Smooth muscle cell (in vitro differentiated cells): ENCODE measurements around the gene LRFN4. TPM values are rescaled to one million over a fixed set of nuclear protein-coding genes. Genes with fewer than 3 reads are reported as not detected.

ENCODE experiments used
- DNase-seq: peaks from one replicate; lab custom pipeline; 2025; ENCODE audit not compliant: unreplicated experiment; lab: John Stamatoyannopoulos, UW
- H2AFZ ChIP-seq: fragments of 200-600 bp; sonication (generic); 2 replicates; pipeline ENCODE4 v1.6.0; 2016; ENCODE audit warnings: antibody characterized with exemption, low read depth, mild to moderate bottlenecking
- H3F3A ChIP-seq: fragments of 200-600 bp; sonication (generic); 2 replicates; pipeline ENCODE4 v1.6.0; 2017; ENCODE audit warnings: antibody characterized with exemption, low read depth
- H3K27ac ChIP-seq: fragments of 200-600 bp; sonication (generic); 2 replicates; pipeline ENCODE4 v1.5.1; 2016; ENCODE audit warnings: low read depth, mild to moderate bottlenecking
- H3K27me3 ChIP-seq: fragments of 200-600 bp; sonication (generic); 2 replicates; pipeline ENCODE4 v1.6.1; 2016; ENCODE audit warnings: low read depth, mild to moderate bottlenecking
- H3K36me3 ChIP-seq: fragments of 200-600 bp; sonication (generic); 2 replicates; pipeline ENCODE4 v1.5.1; 2016; ENCODE audit warnings: low read depth
- H3K4me1 ChIP-seq: fragments of 200-600 bp; sonication (generic); 2 replicates; pipeline ENCODE4 v1.5.1; 2016; ENCODE audit warnings: low read depth
- H3K4me2 ChIP-seq: fragments of 200-600 bp; sonication (generic); 2 replicates; pipeline ENCODE4 v1.6.0; 2016; ENCODE audit warnings: mild to moderate bottlenecking
- H3K4me3 ChIP-seq: fragments of 200-600 bp; sonication (generic); 2 replicates; pipeline ENCODE4 v1.5.1; 2016; ENCODE audit warnings: mild to moderate bottlenecking
- H3K79me2 ChIP-seq: fragments of 200-600 bp; sonication (generic); 2 replicates; pipeline ENCODE4 v1.6.0; 2016; ENCODE audit warnings: low read depth, mild to moderate bottlenecking
- H3K9ac ChIP-seq: fragments of 200-600 bp; sonication (generic); 2 replicates; pipeline ENCODE4 v1.6.0; 2016; ENCODE audit warnings: low read depth
- H3K9me3 ChIP-seq: fragments of 200-600 bp; sonication (generic); replicated peaks from 2 replicates; pipeline ENCODE4 v1.5.1; 2016; ENCODE audit warnings: low read depth
- H4K20me1 ChIP-seq: fragments of 200-600 bp; sonication (generic); 2 replicates; pipeline ENCODE4 v1.6.0; 2016; ENCODE audit warnings: low read depth
- CTCF ChIP-seq: fragments of 200-600 bp; sonication (generic); IDR thresholded peaks from 2 replicates; pipeline ENCODE4 v1.5.1; 2017; ENCODE audit warnings: borderline replicate concordance, mild to moderate bottlenecking, antibody characterized with exemption; ENCODE audit not compliant: insufficient read depth, poor library complexity, severe bottlenecking
- WGBS: methylation state at CpG from one replicate; pipeline ENCODE4 v1.1.7; 2016; ENCODE audit warnings: low lambda C conversion rate; 5-methylcytosine and 5-hydroxymethylcytosine counted together
- polyA plus RNA-seq: library from polyadenylated mRNA; unstranded; fragments of >200 nt; fragmentation: Nextera tagmentation; extraction: Ambion mirVana; gene quantifications from 2 replicates; pipeline ENCODE4 v1.2.1, GENCODE V29; 2016
- total RNA-seq: library from RNA; depleted of rRNA; stranded (reverse); fragments of >200 nt; gene quantifications from 2 replicates; pipeline ENCODE4 v1.2.3, GENCODE V29; 2014

The LRFN4 gene
- total and polyA plus RNA-seq, 2 experiments from 2014 or later: 14.7 to 37.6 TPM

DNA sequence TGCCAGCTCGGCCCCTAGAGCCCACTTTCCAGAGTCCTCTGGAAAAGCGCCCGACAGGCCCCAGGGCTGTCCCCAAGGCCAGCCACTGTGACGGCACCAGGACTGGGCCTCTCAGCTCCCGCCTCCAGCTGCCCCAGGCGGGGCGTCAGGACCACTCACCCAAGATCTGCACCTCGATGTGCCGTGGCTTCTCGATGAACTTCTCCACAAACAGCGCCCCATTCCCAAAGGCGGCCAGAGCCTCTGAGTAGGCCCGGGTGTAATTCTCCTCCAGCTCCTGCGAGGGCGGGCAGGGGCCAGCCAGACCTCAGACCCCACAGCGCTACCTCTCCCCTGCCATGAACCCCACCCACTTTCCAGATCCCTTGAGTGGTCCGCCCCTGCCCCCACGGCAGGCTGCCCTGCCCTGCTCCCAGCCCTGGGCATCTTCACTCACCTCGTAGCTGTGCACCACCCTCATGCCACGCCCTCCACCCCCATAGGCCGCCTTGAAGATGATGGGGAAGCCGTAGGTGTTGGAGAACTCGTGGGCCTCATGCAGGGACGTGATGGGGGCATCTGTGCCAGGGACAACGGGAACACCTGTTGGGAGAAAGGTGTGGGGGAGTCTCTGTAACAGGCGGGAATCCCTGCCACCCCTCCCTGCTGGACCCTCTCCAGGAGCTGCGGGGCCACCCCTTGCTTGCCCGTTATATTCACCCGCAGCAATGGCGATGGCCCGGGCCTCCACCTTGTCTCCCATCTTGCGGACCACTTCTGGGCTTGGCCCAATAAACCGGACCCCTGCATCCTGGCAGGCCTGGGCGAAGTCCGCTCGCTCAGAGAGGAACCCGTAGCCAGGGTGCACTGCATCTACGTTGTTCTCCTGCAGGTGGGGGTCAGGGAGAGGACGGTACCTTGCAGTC, 14.0 kb downstream of the LRFN4 start:
- WGBS: 97% methylated on average over 39 of the region's 39 CpGs
- Histone ChIP-seq H3K79me2 (no peaks in the 10 kb centered on the region), H3K4me1 (no peaks in the 10 kb centered on the region), H3K4me2 (no peak overlapping the region), H3K9ac (no peak overlapping the region), H3K27ac (no peak overlapping the region), H3K4me3 (no peak overlapping the region), H3K27me3 (no peaks in the 10 kb centered on the region), H3F3A (no peaks in the 10 kb centered on the region), H4K20me1 (no peaks in the 10 kb centered on the region), H3K36me3 (no peaks in the 10 kb centered on the region), H2AFZ (no peak overlapping the region), H3K9me3 (no peaks in the 10 kb centered on the region)
- TF ChIP-seq CTCF: no peak
- DNase-seq: no peak

DNA sequence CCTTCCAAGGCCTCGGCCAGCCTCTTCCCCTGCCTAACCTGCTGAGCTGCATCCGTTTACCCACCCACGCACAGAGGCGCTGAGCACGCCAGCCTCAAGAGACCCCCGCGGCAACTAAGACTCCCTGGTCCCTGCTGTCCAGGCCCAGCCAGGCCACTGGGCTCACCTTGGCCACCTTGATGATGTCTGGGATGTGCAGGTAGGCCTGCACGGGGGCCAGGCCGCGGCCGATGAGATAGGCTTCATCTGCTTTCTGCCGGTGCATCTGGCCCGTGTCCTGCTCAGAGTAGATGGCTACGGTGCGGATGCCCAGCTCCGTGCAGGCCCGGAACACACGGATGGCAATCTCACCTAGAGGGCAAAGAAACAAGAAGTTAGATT, 14.6 kb downstream of the LRFN4 start:
- DNase-seq: no peak
- H3K9me3 ChIP-seq: no peaks in the 10 kb centered on the region
- no peaks in the 10 kb centered on the region for H3K27me3 ChIP-seq
- no peak overlapping the region for H3K4me3 ChIP-seq
- TF ChIP-seq CTCF: no peak
- no peak overlapping the region for H3K4me2 ChIP-seq
- no peaks in the 10 kb centered on the region for H3F3A ChIP-seq
- H3K79me2 ChIP-seq: no peaks in the 10 kb centered on the region
- no peaks in the 10 kb centered on the region for H3K4me1 ChIP-seq
- no peak overlapping the region for H3K27ac ChIP-seq
- no peak overlapping the region for H2AFZ ChIP-seq
- H4K20me1 ChIP-seq: no peaks in the 10 kb centered on the region
- WGBS: 98% methylated on average over 18 of the region's 18 CpGs
- H3K9ac ChIP-seq: no peak overlapping the region
- H3K36me3 ChIP-seq: no peaks in the 10 kb centered on the region

DNA sequence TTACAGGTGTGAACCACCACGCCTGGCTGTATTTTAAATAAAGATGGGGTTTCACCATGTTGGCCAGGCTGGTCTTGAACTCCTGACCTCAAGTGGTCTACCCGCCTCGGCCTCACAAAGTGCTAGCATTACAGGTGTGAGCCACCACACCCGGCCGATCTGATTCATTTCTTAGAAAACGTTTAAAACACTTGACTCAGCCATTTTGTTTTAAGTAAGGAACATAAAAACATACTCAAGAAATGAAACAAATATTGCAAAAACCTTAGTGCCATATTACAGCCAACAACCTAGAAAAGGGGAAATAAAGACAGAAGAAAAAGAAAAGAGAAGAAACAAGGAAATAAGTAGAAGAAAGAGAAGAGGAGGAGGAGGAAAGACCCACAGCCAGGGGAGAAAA, 17.4 kb downstream of the LRFN4 start:
- Histone ChIP-seq H3F3A (no peaks in the 10 kb centered on the region), H3K9me3 (no peaks in the 10 kb centered on the region), H3K27ac (no peak overlapping the region), H3K4me3 (no peak overlapping the region), H4K20me1 (peaks cover 11% of the 10 kb centered on the region), H3K27me3 (no peaks in the 10 kb centered on the region), H3K9ac (no peak overlapping the region), H3K4me2 (no peak overlapping the region), H3K79me2 (no peaks in the 10 kb centered on the region), H3K4me1 (no peaks in the 10 kb centered on the region), H2AFZ (no peak overlapping the region), H3K36me3 (no peaks in the 10 kb centered on the region)
- WGBS: 92% methylated on average over 6 of the region's 6 CpGs
- TF ChIP-seq CTCF: no peak
- no peak for DNase-seq

GRCh38 chr11:66875378-66875777, 18.5 kb downstream of the LRFN4 start:
- Histone ChIP-seq H3K9ac (no peak overlapping the region), H3K36me3 (no peaks in the 10 kb centered on the region), H3K4me2 (no peak overlapping the region), H3K27me3 (no peaks in the 10 kb centered on the region), H3K4me3 (no peak overlapping the region), H3K4me1 (no peaks in the 10 kb centered on the region), H3K27ac (no peak overlapping the region), H4K20me1 (peaks cover 11% of the 10 kb centered on the region), H3F3A (no peaks in the 10 kb centered on the region), H3K9me3 (no peaks in the 10 kb centered on the region), H2AFZ (no peak overlapping the region), H3K79me2 (no peaks in the 10 kb centered on the region)
- WGBS: 92% methylated on average over 13 of the region's 13 CpGs
- no peak for DNase-seq
- no peak for TF ChIP-seq CTCF
